Esophagus (tissue), 2 donors: ENCODE measurements around the gene C2CD5. TPM values are rescaled to one million over a fixed set of nuclear protein-coding genes. Genes with fewer than 3 reads are reported as not detected.

ENCODE experiments used
- H3K27ac ChIP-seq, 2 donors: one replicate each; pipeline ENCODE4 v1.5.1; 2013; ENCODE audit warnings: low read depth in 2 of 2, mild to moderate bottlenecking in 2 of 2, inconsistent platforms in 1 of 2, low read length in 1 of 2, moderate library complexity in 1 of 2
- H3K27me3 ChIP-seq, 2 donors: one replicate each; pipeline ENCODE4 v1.6.1; 2013; ENCODE audit warnings: low read length in 2 of 2, control low read depth in 1 of 2, mild to moderate bottlenecking in 1 of 2; ENCODE audit not compliant: insufficient read depth in 2 of 2, control insufficient read depth in 1 of 2
- H3K36me3 ChIP-seq, 2 donors: one replicate each; pipeline ENCODE4 v1.6.1; 2013; ENCODE audit warnings: low read length in 1 of 2; ENCODE audit not compliant: control insufficient read depth in 2 of 2, insufficient read depth in 2 of 2
- H3K4me1 ChIP-seq, 2 donors: one replicate each; pipeline ENCODE4 v1.6.1; 2013; ENCODE audit warnings: low read length in 1 of 2; ENCODE audit not compliant: control insufficient read depth in 2 of 2, insufficient read depth in 2 of 2
- H3K4me3 ChIP-seq, 2 donors: one replicate each; pipeline ENCODE4 v1.5.1; 2013; ENCODE audit warnings: low read length in 2 of 2, mild to moderate bottlenecking in 2 of 2, low read depth in 1 of 2, moderate library complexity in 1 of 2
- H3K9me3 ChIP-seq, 2 donors: one replicate each; pipeline ENCODE4 v1.6.1; 2013; ENCODE audit warnings: mild to moderate bottlenecking in 2 of 2, low read depth in 1 of 2, low read length in 1 of 2, moderate library complexity in 1 of 2; ENCODE audit not compliant: control insufficient read depth in 2 of 2, insufficient read depth in 1 of 2
- WGBS, 2 donors: extraction: QIAGEN DNeasy Blood & Tissue Kit; methylation state at CpG; one replicate each; pipeline ENCODE4 v1.1.7; 2013; 5-methylcytosine and 5-hydroxymethylcytosine counted together
- polyA plus RNA-seq, 2 donors: library from polyadenylated mRNA; stranded (reverse); fragments of 200-250 nt; gene quantifications; one replicate each; pipeline ENCODE4 v1.2.3, GENCODE V29; 2013
- donor health status: healthy with polysubstance abuse.
- donor health status: Bipolar disorder and iron deficiency.

The C2CD5 gene
- polyA plus RNA-seq, 2 donors = 9.2 to 9.5 TPM

DNA sequence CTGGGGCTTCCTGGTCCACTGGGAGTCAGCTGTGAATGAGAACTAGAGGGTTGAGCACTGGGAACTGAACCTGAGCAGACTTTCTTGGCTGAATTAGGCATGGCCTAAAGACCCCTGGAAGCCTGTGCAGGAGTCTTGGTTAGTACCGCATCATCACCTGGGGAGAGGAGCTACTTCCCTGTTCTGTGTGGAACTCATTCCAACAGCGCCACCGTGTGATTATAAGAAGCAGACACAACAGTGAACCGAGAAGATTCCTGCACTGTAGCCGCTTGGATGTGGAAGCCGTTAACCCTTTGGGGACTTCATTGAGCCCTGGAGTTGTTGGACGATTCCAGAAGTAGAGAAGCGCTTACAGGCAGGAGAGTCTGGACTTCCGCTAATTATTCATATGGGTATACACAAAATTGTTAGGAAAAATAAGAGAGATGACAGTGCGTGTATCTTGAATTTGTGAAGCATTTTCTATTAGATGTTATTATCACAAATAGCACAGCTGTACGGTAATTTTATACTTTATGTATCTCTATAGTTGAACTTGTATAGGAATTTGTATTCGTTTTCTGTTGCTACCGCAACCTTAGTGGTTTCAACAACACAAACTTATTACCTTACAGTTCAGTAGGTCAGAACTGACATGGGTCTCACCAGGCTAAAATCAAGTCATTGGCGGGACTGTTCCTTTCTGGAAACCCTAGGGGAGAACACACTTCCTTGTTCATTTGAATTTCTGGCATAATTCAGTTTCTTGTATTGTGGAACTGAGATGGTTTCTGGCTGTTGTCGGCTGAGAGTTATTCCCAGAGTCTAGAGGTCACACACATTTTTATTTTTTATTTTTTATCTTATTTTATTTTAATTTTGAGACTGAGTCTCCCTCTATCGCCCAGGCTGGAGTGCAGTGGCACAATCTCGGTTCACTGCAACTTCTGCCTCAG is 100.7 kb downstream of the C2CD5 start:
- no peaks in the 10 kb centered on the region for H3K4me1 ChIP-seq
- H3K4me3 ChIP-seq = no peak overlapping the region
- H3K36me3 ChIP-seq = no peaks in the 10 kb centered on the region
- H3K27me3 ChIP-seq = no peaks in the 10 kb centered on the region
- H3K27ac ChIP-seq = no peak overlapping the region
- no peaks in the 10 kb centered on the region for H3K9me3 ChIP-seq
- 32 to 36% methylated on average over 17 of the region's 17 CpGs for whole genome bisulfite sequencing, 2 donors

DNA sequence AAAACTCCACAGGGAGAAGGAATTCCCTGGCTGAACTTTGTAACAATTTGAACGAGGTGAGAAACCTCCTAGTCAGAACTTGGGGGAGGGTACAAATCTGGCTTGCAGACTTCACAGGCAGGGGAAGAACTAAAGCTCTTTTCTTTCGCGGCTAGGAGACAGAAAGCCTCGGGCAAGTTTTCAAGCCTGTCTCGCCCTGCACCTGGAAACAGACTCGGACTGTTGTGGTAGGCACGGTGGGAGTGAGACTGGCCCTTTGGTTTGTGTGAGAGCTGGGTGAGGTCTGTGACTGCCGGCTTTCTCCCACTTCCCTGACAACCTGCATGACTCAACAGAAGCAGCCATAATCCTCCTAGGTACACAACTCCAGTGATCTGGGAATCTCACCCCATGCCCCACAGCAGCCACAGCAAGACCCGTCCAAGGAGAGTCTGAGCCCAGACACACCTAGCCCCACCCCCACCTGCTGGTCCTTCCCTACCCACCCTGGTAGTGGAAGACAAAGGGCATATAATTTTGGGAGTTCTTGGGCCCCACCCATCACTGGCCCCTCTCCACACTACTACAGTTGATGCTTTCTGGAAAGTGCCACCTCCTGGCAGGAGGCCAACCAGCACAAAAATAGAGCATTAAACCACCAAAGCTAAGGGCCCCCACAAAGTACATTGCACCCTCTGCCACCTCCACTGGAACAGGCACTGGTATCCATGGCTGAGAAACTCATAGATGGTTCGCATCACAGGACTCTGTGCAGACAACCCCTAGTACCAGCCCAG is 107.1 kb downstream of the C2CD5 start:
- Histone ChIP-seq H3K27me3 (no peaks in the 10 kb centered on the region), H3K4me1 (peaks cover 0 to 4% of the 10 kb centered on the region in 2 donors), H3K4me3 (peak overlapping the region; percentile 1 to 26), H3K27ac (peak overlapping the region; percentile 66 to 85), H3K9me3 (no peaks in the 10 kb centered on the region), H3K36me3 (no peaks in the 10 kb centered on the region)
- 49 to 59% methylated on average over 10 of the region's 10 CpGs for WGBS, 2 donors

DNA sequence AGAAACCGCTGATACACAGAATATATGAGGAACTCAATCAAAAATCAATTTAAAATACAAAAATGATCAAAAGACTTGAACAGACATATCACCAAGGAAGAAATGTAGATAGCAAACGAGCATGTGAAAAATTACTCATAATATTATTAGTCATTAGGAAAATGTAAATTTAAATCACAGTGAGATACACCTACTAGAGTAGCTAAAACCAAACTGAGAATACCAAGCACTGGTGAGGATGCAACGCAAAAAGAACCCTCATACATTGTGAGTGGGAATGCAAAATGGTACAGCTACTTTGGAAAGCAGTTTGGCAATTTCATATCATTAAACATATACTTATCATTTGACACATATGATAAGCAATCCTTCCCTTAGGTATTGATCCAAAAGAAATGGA is 108.8 kb downstream of the C2CD5 start:
- Histone ChIP-seq H3K4me1 (peaks cover 0 to 4% of the 10 kb centered on the region in 2 donors), H3K36me3 (no peaks in the 10 kb centered on the region), H3K27ac (no peak overlapping the region), H3K9me3 (no peaks in the 10 kb centered on the region), H3K4me3 (no peak overlapping the region), H3K27me3 (no peaks in the 10 kb centered on the region)
- 74 to 80% methylated on average over 3 of the region's 3 CpGs for WGBS, 2 donors

DNA sequence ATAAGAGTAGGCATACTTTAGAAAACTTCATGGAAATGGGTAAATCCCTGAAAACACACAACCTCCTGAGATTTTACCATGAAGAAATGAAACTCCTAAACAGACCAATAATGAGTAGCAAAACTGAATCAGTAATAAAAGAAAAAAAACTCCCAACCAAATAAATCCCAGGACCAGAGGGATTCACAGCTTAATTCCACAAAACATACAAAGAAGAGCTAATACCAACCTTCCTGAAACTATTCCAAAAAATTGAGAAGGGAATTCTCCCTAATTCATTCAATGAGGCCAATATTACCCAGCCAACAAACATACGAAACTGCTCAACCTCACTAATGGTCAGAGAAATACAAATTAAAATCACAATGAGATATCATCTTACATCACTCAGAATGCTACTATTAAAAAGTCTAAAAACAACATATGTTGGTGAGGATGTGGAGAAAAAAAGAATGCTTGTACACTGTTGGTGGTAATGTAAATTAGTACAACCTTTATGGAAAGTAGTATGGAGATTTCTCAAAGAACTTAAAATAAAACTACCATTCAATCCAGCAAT is 112.6 kb downstream of the C2CD5 start:
- H3K4me3 ChIP-seq = no peak overlapping the region
- no peaks in the 10 kb centered on the region for H3K9me3 ChIP-seq
- 55 to 68% methylated on average over 1 of the region's 1 CpG for WGBS, 2 donors
- H3K36me3 ChIP-seq = no peaks in the 10 kb centered on the region
- no peaks in the 10 kb centered on the region for H3K4me1 ChIP-seq
- no peaks in the 10 kb centered on the region for H3K27me3 ChIP-seq
- no peak overlapping the region for H3K27ac ChIP-seq

DNA sequence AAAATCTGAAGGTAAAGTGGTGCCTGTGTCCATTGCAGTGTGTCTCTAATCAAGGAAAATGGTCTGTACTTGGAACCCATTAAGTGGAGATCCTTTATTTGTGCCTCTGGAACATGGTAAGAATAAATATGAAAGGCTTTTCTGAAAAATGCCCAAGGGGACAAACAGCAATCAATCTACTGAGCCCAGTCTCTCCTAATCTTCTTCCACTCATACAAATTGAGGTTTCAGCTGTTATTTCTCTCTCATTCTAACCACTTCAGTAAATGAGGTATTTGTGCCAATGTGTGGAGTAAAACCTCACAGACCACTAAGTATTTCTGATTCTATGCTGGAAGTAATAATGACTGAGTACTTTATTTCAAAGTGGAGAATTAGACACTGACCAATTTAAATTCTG is 127.5 kb downstream of the C2CD5 start:
- Histone ChIP-seq H3K27me3 (no peaks in the 10 kb centered on the region), H3K9me3 (no peaks in the 10 kb centered on the region), H3K27ac (no peak overlapping the region), H3K4me1 (peaks cover 0 to 3% of the 10 kb centered on the region in 2 donors), H3K36me3 (no peaks in the 10 kb centered on the region), H3K4me3 (no peak overlapping the region)

DNA sequence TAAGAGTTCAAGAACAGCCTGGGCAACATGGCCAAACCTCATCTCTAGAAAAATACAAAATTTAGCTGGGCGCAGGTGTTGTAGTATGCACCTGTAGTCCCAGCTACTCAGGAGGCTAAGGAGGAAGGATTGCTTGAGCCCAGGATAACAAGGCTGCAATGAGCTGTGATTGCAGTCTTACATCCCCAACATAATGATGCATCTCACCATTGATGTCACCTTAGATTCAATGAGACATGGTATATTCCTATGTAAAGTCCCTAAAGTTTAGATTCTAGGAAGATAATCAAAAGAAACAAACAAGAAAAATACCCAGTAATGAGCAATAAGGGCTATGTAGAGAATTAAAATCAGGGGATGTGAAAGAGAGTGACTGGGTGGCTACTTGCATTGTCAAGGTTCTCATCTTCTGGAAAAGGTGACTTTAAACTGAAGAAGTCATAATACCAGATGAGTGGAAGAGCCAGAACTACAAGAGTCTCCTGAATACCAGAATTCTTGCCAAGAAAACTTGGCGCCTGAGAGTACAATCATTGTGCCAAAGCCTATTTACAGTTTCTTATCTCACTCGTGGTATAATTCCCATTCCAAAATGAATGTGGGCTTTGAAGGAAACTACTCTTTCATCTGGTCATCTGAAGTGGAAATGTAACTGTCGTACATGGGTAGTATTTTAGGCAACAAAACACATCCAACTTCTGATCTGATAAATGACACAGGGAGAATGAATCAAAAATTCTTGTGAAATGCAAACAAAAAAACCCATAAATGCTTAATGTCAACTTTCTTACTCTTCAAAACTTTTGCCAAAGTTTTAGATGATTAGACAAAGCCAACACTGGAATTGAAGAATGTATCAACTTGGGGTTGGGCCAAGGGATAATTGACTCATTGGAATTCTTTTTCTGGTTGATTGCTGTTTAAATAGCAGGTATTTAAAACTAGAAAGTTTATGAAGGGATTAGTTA is 128.7 kb downstream of the C2CD5 start:
- peaks cover 0 to 3% of the 10 kb centered on the region in 2 donors for H3K4me1 ChIP-seq
- no peaks in the 10 kb centered on the region for H3K27me3 ChIP-seq
- H3K36me3 ChIP-seq = no peaks in the 10 kb centered on the region
- H3K9me3 ChIP-seq = no peaks in the 10 kb centered on the region
- H3K4me3 ChIP-seq = no peak overlapping the region
- 33 to 36% methylated on average over 4 of the region's 4 CpGs for WGBS, 2 donors
- no peak overlapping the region for H3K27ac ChIP-seq

DNA sequence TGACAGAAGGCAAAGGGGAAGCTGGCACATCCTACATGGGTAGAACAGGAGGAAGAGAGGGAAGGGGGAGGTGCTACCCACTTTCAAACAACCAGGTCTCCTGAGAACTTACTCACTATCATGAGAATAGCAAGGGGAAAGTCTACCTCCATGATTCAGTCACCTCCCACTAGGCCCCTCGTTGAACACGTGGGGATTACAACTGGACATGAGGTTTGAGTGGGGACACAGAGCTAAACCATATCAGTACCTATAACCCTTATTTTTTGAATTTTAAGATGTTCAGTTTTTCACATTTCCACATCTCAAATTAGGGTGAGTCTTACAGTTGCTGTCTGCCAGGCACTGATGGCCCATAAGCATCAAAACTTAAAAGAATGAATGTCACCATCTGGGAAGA is 129.6 kb downstream of the C2CD5 start:
- no peak overlapping the region for H3K4me3 ChIP-seq
- H3K36me3 ChIP-seq = no peaks in the 10 kb centered on the region
- peaks cover 0 to 6% of the 10 kb centered on the region in 2 donors for H3K4me1 ChIP-seq
- H3K9me3 ChIP-seq = no peaks in the 10 kb centered on the region
- no peak overlapping the region for H3K27ac ChIP-seq
- WGBS, 2 donors = 90 to 94% methylated on average over 2 of the region's 2 CpGs
- no peaks in the 10 kb centered on the region for H3K27me3 ChIP-seq

DNA sequence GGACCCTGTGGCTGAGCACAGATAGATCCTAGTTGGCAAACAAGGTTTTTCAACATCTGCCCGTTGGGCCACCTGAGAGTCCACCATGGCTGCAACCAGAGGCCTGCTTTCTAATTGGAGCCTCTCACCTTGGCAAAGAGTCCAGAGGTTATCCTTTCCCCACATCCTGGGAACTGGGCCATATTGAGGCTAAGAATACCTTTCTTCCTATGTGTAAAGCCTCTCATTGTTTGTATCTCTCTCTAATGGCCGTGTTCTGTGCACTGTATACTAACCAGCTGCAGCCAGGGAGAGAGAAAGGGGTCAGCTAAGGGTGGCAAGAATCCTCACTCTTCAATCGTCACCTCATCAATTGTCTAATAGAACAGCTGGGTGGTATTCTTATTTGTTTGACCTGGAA is 130.8 kb downstream of the C2CD5 start:
- Histone ChIP-seq H3K27me3 (no peaks in the 10 kb centered on the region), H3K4me3 (no peak overlapping the region), H3K27ac (no peak overlapping the region), H3K36me3 (no peaks in the 10 kb centered on the region), H3K4me1 (peaks cover 0 to 9% of the 10 kb centered on the region in 2 donors), H3K9me3 (no peaks in the 10 kb centered on the region)
- 73 to 74% methylated on average over 3 of the region's 3 CpGs for WGBS, 2 donors

DNA sequence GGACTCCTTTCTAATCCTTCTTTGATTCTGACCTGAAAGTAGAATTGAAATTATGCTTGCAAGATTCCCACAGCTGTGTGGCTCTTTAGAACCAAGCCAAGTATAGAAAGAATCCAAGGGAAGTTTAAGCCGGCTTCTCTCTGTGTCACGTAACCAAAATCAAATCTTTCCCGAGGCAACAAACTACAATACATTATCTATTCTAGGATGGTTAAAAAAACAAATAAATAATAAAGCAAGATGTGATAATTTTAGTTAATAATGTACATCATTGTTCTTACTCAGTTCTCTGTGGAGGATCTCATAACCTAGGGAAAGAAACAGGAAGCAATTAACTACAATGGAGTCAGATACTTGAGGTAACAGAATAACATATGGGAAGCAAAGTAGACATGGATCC is 131.8 kb downstream of the C2CD5 start:
- Histone ChIP-seq H3K4me1 (peaks cover 0 to 12% of the 10 kb centered on the region in 2 donors), H3K9me3 (no peaks in the 10 kb centered on the region), H3K4me3 (no peak overlapping the region), H3K27me3 (no peaks in the 10 kb centered on the region), H3K36me3 (no peaks in the 10 kb centered on the region), H3K27ac (no peak overlapping the region)
- 53 to 66% methylated on average over 3 of the region's 3 CpGs for WGBS, 2 donors
